Fibroblast of the aortic adventitia (primary cell): Measurements from ENCODE around the gene GET4. TPM values are rescaled to one million over a fixed set of nuclear protein-coding genes. Genes with fewer than 3 reads are reported as not detected.

ENCODE experiments used
- DNase-seq: peaks from one replicate; pipeline ENCODE4 v3.0.0-alpha.2; 2010; ENCODE audit warnings: low read depth
- H3K4me3 ChIP-seq: 2 replicates; pipeline ENCODE4 v1.5.1; 2011; ENCODE audit warnings: low read depth, mild to moderate bottlenecking, control low read depth, low read length, moderate library complexity
- CTCF ChIP-seq: IDR thresholded peaks from 2 replicates; pipeline ENCODE4 v1.5.1; 2011; ENCODE audit warnings: mild to moderate bottlenecking, low read length, control low read depth, inconsistent platforms; ENCODE audit not compliant: insufficient read depth
- total RNA-seq: library from RNA; depleted of rRNA; stranded (reverse); fragments of >200 nt; gene quantifications from 2 replicates; pipeline ENCODE4 v1.2.3, GENCODE V29; 2012; ENCODE audit warnings: low replicate concordance

The GET4 gene
- total RNA-seq, 1 donor: 14.2 TPM

DNA sequence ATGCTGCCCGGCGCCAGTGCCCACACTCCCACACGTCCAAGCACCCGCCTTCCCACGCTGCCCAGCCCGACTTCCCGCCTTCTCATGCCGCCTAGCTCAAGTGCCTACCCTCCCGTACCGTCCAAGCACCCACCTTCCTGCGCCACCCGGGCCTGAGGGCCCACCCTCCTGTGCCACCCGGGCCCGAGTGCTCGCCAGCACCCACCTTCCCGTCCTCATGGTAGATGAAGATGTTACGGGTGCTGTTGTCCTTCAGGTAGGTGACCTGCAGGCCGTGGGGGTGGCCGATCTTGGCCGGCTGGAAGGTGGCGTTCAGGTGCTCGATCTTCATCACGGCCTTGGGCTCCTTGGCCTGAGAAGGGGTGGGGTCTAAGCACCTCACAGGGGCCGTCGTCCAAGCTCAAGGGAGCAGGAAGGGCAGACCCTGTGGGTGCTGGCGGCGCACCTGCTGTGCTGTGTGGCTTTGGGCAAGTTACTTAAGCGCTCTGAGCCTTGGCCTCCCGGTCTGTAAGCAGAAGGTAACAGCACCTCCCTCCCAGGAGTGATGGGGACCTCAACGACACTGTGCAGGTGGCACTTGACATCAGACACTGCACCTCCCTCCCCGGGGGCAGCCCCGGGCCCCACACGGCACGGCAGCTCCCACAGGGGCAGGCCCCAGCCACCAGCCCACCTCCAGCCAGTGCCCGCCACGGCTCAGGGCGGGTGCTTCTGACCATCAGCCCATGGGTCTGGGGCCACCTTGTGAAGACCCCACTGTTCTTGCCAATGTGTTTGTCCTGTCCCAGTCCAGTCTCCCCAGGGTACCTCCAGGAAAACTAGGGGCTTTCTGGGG is 27.8 kb downstream of the GET4 start:
- peak overlapping the region; percentile 33 for H3K4me3 ChIP-seq
- DNase-seq: no peak
- no peak for TF ChIP-seq CTCF

DNA sequence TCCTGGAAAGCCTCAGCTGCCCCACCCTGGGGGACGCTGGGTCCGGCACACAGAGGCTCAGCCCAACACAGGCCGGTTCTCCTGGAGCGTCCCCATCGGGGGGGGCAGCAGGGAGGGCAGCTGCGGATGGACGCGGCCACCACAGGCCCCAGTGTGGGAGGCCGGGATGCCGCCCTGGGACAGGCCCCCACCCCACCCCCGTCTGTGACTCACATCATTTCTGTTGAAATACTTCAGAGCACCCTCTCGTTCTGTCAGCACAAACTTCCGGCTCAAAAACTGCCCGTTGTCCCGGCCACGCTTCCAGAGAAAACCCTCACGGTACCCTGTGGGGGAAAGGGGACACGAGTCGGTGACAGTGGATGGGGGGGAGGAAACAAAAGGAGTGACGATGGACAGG is 28.5 kb downstream of the GET4 start:
- DNase-seq: peak; percentile 64
- H3K4me3 ChIP-seq: peak overlapping the region; percentile 41
- no peak for TF ChIP-seq CTCF

GRCh38 chr7:906776-907157 is 30.4 kb downstream of the GET4 start:
- no peak for TF ChIP-seq CTCF
- no peak for DNase-seq
- no peak overlapping the region for H3K4me3 ChIP-seq

DNA sequence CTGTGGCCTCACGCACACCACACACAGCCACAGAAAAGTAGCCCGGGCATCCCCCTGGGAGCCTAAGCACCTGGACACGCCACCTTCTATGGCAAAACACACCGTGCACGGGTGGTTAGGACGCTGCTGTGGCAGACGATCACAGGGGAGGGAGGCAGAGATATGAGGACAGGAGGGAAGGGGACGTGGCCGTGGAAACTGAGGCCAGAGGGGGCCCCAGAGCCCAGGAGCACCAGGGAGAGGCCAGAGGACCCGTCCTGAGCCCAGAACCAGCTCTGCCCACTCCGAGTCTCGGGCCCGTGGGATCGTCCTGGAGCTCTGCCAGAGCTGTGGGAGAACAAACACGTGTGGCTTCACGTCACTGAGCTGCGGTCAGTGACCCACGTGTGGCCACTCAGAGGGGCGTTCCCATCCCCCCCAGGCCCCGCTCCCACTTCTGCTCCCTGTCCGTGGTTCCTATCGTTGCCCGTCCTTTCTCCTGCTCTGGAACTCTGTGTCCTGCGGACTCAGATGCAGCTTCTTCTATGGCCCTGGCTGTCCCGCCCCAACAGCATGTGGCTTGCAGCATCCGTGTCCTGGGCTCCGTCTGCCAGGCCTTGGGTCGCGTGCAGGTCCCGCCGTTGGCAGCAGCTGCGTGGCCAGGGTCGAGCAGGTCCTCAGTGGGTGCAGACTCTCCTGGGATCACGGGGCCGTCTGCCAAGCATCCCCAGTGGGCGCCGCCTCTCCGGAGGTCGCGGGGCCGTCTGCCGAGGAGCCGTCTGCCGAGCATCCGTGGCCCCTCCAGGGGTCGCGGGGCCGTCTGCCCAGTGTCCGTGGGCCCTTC is 31.0 kb downstream of the GET4 start:
- no peak for TF ChIP-seq CTCF
- H3K4me3 ChIP-seq: no peak overlapping the region
- DNase-seq: peak; percentile 22

DNA sequence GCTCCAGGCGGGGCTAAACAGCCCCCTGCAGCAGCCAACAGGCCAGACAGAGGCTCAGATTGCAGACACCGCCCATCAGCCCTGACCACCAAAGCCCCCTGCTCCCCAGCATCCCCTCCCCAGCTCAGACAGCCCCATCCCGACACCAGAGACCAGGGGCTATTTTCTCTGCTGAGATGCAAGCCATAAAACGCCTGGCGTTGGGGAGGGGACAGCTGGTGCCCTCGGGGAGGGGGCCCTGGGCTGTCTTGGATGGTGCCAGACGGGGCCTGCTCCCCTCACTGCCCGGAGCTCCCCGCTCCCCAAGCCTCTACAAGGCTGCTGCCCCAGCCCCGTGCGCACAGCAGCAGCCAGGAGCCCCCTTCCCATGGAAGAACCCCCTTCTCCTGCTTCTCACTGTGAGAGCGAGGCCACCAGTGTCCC is 31.8 kb downstream of the GET4 start:
- no peak for TF ChIP-seq CTCF
- H3K4me3 ChIP-seq: no peak overlapping the region
- DNase-seq: no peak

DNA sequence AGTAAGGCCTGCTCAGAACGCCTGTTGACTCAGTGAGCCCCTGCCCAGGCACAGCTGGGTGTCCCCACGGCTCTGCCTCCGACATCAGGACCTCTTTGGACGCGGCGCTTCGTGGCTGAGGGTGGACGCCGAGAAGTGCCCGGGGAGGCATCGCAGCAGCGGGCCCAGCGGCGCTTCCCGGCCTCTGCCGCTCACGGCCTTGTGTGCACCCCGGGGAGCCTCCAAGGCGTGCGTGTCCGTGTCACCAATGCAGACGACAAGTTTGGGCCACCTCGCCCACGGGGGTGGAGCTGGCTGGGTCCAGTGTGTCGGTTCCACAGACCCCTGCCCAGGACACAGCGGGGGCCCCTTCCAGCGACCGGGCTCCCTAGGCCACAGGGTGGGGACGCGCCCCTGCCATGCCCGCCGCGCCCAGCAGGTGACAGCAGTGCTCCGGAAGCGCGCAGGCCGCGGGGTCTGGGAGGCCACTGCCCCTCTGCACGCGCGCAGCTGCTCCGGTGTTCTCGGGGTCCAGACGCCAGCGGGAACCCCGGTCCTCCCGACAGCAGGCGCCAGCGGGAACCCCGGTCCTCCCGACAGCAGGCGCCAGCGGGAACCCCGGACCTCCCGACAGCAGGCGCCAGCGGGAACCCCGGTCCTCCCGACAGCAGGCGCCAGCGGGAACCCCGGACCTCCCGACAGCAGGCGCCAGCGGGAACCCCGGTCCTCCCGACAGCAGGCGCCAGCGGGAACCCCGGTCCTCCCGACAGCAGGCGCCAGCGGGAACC is 32.4 kb downstream of the GET4 start:
- peak overlapping the region; percentile 17 for H3K4me3 ChIP-seq
- peak; percentile 44 for DNase-seq

More for the DNA sequence above, 32.4 kb downstream of the GET4 start:
- TF ChIP-seq CTCF: peak; percentile 77
